NCI-H146 treated with DMSO at 0.1 percent for 48 hours (cell line): ENCODE results near the gene ATP7B.
A peak's percentile ranks its signal among the peaks of the same experiment; 100 is the strongest.

Source experiments
- DNase-seq: peaks from one replicate; lab custom pipeline; 2025; ENCODE audit not compliant: unreplicated experiment; lab: John Stamatoyannopoulos, UW

ATP7B gene

DNA sequence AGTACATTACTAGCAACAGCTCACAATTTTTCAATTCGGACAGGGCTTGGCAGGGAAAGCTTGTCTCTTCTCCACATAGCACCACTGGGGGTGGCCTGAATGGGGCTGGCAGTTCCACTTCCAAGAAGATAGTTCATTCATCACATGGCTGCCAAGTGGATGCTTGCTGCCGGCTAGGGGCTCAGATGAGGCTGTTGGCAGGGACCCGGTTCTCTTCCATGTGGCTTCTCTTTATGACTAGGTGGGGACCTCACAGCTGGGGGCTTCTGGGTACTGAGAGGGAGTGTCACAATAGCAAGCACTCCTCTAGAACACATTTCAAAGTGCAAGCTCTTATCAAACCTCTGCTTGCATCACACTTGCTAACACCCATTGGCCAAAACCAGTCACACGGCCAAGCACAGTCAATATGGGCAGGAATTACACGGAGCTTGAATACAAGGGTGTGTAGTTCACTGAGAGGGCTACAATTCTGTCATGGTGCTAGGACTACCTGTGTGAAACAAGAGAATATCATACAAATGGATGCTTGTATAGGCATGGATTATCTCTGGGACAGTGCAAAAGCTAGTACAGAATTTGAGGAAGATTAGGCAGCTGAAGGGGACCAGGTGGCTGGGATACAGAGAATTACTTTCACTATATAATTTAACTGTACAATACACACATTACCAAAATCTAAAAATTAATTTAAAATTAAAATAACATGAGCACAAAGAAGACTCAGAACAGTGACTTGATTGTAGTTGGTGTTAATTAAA, 32.3 kb downstream of the ATP7B start:
- no peak for DNase-seq

DNA sequence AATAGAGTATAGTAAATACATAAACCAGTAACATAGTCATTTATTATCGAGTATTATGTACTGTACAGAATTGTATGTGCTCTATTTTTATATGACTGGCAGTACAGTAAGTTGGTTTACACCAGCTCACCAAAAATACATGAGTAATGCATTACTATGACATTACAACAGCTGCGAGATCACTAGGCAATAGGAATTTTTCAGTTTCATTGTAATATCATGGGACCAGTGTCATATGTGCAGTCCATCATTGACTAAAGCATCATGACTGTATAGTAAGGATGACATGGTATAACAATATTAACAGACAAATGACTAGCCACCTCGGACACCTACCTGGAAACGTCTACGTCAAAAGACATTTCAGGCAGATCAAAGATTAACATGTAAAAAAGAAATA, 33.6 kb downstream of the ATP7B start:
- no peak for DNase-seq

DNA sequence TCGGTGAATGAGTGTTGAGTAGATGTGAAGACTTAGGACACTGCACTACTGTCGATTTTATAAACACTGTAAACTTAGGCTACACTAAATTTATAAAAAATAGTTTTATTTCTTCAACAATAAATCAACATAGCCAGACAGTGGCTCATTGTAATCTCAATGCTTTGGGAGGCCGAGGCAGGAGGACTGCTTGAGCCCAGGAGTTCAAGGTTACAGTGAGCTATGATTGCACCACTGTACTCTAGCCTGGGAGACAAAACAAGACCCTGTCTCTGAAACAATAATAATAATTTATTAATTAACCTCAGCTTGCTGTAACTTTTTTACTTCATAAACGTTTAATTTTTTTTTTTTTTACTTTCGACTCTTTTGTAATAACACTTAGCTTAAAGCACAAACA, 34.4 kb downstream of the ATP7B start:
- no peak for DNase-seq

DNA sequence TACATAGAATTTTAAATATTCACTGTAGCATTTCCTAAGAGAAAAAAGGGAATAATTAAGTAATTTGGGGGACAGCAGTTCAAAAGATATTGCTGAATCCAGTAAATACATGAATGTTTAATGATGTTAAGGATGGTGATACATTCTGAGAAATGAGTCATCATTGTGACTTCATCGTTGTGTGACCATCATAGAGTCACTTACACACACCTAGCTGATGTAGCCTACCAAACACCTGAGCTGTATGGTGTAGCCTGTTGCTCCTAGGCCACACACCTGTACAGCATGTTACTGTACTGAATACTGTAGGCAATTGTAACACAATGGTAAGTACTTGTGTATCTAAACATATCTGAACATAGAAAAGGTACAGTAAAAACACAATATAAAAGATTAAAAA, 34.8 kb downstream of the ATP7B start:
- DNase-seq = no peak

DNA sequence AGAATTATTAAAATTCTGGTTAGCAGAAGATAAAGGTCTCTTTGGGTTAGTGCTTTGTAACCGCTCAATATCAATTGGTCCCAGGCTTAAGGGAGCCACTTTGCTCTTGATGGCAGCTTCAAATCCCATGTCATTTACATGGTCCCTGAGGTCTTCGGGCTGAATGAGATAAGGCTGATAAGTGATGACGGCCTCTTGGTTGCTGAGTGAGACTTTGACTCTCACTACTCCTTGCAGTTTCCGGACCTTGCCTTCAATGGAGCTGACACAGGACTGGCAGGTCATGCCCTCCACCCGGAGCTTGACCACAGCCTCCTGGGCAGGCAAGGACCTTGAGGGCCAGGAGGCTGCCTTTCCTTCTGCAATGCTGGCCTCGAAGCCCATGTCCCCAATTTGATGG, 36.8 kb downstream of the ATP7B start:
- no peak for DNase-seq

DNA sequence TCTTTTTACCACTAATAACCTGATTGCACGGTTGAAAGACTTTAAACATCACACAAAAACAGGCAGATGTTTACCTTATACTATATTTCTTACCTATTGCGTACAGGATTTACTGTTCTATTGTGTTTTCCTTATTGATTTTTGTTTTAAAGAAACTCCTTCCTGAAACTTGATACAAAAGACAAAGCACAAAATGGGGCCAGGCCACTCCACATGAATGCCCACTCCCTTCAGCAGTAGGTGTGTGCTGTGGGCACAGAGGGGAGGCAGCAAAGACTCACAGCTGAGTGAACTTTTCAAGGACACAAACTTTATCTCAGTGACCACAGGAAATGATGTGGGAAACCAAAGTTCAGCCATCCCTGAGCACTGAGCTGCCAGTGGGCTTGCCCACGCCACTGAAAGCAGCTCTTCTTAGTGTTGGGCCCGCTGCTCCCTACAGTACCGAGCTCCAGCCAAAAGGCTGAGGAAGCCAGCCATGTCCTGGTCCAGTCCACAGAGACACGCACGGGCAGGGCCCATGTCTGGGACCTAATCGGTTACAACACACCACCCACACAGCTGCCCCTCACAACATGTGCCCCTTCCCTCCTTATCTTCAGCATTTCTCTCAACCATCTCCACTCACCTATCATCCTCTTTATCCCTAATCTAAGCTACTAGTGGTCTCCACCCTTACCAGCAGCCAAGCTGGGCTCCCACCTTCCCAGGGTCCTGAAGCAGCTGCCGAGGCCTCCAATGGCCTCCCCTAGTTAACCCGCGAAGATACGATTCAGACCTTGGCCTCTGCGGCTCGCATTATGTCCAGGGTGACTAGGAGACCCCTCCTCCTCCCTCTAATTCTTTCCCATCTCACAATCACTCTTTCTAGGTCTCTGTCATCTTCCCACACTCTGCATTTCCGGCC, 39.5 kb downstream of the ATP7B start:
- peak; percentile 74 for DNase-seq

DNA sequence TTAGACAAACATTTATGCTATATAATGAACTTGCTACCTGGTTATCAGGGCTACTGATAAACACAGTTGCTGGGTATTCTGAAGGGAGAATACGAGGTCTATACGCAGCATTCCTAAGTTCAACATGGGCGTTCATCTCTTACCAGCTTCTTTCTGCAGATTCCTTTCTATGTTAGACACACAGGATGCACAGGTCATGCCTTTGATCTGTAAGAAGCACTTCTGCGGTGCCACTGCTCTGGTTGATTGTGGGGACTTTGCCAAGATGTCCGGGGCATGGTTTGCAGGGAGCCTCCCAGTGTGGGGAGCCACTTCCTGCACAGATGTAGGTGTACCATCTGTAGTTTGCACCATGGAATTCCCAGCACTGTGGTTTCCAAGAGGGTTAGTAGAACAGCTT, 40.9 kb downstream of the ATP7B start:
- no peak for DNase-seq

DNA sequence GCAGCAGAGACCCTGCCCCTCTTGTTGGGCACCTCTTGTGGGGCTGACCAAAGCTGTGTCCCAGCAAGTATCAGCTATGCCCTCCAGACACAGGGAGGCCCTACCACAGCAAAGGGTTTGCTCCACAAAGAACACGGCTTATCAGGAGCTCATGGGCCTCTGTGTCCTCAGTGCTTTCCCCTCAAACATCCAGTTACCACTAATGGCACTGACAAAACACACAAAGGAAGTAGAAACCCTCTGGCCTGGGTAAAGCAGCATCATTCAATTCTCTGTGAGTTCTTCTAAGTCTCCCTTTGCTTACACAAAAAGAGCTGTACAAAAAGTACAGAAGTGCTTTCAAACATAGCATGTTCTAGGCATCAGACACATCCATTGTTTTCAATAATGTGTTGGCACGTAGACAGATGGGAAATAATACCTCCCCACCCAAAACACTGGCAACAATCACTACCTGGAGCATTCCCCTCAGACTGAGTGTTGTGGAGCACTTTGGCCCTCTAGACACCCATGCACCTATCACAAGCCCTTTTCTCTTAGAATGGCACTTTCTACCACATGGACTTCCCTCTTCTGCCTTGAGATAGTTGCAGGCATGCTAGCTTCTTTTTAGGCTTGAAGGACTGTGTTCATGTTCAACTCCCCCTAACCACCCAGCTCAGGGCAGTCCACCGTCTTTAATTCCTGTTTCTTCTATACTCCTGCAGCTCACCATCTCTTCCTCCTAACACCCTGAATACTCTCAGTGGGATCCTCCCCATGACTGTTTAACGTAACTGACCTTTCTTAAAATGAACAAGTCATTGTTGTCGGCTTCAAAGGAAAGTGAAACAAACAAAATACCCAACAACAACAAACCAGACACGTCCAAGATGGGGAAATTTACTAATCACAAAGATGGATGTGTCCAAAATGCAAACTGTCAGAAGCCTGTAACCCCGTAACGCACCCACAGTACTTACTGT, 43.5 kb downstream of the ATP7B start:
- no peak for DNase-seq

DNA sequence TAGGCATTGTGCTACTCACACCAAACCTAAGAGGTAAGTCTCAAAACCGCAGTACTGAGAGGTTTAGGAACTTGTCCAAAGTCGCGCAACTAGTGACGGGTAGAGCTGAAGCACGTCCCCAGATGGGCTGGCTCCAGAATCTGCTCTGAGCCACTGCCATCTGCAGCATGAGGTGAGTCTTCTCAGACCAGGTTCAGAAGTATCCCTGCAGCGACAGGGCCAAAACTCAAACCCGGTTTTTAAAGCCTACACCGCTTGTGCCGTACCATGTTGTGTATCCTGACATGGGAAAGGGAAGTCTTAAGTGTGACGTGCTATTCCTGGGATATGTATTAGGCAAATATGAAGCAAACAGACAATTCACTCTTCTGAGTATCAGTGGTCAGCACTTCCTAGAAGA, 45.1 kb downstream of the ATP7B start:
- no peak for DNase-seq

DNA sequence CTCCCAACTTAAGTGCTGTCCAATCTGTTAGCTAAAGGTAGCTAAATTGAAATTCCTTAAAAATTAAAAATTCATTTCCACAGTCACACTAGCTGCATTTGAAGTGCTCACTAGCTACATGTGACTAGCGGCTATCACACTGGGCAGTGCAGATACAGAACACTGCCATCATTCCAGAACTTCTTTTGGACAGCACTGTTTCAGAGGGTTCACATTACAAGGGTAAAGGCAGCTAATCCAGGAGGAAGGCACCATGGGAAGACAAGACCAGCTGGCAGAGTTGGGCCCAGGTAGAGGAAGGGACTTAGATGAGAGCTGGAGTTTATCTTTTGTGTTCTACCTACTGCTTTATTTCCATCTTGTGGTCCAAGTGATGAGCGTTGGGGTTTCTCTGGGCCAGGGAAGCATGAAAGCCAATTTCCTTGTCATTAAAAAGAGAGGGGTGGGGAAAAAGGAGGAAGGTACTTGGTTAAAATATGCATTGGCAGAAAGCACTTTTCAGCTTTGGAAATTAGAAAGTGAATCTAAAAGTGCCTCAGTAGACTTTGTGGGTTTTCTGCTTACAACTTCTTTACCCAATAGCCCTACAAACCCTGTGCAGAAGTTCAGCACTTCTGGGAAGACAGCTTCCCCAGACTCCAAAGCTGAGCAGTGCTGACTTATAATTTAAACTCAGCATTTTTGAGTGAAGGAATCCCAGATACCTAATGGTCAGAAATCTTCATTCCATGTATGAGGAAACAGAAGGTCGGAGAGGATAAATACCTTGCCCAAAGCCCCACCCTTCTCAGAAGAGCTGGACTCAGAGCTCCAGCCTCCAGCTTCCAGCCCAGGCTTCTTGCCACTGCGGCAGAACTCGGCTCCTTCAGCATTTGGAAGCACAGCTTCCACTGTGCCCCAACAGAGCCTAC, 49.5 kb downstream of the ATP7B start:
- DNase-seq = no peak

DNA sequence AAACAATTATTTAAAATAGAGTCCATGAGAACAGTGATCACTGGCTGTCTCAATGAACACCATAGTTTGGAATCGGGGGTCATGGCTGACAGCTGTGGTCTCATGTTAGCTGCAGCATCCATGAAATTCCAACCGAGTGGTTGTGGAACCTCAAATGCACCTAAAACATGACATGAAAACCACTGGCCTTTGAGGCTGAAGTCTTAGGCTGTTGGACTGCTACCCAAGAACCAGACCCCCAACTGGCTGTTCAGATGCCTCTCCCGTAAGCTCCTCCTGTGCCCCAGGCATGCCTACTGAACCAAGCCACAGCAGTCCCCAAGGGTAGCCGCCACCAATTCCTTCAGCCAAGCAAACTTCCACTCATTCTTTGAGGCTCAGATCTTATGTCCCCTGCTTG, 50.5 kb downstream of the ATP7B start:
- no peak for DNase-seq

DNA sequence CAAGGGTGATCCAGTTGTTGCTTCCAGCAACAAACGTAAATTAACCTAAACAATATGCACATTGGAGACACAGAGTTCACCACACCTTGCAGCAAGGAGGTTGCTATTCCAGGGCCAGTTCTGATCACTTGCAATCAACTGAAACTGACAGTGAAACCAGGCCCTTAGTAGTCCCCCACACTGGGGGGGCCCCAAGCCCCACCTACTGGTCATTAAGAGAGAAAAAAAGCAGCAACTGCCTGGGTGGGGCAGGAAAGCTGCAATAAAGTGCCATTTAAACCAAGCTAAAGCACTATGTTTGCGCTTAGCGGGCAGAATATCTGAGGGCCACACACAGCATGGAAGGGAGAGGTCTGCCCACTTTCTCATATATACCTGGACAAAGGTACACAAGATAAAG, 51.5 kb downstream of the ATP7B start:
- no peak for DNase-seq

DNA sequence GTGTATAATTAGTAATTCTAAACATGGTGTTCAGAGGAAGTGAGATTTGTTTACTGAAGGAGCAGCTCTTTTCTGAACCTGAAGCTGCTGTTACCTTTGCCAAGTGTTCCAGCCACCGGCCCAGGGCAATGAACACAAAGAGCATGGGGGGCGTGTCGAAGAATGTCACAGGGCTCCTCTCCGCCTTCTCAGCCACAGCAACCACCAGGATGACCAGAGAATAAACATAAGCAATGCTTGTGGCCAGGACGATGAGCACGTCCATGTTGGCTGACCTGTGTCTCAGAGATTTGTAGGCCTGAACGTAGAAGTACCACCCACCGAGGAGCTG, 53.1 kb downstream of the ATP7B start:
- no peak for DNase-seq

DNA sequence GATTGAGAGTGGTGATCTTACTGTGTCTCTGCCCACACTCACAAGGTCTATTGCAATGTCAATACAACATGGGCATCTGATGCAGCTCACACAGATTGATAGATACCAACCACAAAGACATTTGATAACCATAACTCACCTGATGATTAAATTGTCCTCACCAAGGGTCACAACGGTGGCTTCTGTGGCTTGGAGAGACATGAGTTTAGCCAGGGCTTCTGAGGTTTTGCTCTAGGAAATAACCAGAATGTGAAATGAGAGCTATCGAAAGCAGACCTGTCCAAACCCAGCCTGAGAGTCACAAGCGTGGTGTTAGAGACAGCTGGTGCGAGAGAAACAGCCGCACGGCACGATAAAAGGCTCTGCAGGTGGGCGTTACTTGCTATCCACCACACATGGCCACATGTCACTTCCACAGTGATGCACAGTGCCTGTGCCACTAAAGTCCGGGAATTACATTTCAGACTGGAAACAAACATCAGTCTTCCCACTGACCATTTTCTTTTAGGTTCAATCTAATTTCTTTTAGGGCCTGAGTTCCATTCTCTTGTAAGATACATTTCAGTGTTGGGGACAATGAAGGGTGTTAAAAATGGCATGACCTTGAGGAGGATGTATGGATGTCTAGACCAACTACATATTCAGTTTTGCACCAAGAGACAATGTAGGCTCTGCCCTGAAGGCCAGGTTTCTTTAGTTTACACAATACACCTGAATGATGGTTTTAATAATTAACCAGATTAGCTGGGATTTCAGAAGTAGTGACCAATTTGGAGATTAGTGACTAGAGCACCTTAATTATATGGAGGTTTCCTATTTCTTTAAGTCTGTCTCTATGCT, 53.7 kb downstream of the ATP7B start:
- DNase-seq = no peak

DNA sequence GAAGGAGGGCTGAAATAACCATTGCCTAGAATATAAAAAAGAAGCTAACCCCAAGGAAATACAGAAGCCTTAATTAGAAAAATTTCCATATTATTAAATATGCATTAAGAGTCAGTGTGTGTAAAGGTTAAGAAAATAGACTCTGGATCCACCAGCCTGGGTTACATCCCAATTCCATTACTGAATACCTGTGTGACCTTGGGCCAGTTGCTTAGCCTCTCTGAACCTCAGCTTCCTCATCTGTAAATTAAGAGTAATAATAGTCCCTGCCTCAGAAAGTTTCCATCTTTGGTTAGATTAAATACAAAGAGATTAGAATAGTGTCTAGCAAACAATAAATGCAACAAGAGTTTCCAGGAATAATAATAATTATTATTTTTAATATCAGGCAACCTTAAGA, 54.5 kb downstream of the ATP7B start:
- no peak for DNase-seq

DNA sequence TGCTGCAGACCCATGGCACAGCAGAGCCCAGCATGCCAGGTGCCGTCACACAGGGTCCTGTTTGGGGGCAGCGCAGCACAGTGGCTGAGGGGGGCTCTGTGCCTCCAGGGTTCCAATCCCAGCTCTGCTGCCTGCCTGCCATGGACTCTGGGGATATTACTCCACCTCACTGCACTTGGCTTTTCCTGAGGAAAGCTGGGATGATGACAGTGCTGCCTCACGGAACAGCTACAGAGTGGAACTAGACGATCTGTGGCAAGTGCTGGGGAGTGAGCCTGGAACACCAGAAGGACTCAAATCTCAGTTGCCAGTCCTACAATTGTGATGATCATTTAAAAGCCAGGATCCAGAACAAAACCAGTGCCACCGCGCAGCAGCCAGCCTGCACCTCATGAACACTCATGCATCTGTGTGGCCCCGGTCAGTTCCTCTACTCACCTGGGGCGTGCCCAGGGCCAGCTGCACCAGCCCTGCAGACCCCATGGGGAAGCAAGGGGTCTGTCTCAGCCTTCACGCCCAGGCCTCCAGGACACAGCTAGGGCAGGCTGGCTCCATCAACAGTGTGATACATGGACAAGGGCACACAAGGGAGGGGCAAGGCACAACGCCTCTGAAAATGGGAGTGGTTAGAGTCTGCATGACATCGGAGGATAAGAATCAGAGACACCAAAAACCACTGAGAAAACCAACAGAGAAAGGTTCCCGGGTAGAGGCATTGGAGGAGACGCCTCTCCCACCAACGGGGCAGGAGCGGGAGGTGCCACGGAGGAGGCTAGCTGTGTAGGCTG, 55.2 kb downstream of the ATP7B start:
- no peak for DNase-seq

DNA sequence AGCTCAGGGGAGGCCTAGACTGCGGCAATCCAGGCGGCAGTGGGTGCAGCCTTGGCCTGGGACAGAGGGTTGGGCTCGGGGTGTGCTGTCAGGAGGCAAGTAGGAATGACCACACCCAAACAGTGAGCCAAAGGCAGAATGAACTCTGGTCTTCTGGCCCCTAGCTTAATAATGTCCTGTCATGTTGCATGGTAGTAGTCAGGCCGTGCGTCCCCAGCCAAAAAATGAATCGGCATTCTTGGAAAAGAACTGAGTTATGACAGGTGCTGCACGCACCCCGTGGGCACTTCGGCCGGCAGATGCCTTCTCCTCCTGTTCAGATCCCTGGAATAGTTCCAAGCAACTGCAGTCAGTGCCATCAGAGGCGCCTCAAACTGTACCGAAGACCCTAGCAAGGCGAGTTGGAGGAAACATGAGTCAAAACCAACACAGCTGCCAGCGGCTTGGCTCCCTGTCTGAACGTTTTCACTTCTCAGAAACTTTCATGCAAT, 55.9 kb downstream of the ATP7B start:
- no peak for DNase-seq

DNA sequence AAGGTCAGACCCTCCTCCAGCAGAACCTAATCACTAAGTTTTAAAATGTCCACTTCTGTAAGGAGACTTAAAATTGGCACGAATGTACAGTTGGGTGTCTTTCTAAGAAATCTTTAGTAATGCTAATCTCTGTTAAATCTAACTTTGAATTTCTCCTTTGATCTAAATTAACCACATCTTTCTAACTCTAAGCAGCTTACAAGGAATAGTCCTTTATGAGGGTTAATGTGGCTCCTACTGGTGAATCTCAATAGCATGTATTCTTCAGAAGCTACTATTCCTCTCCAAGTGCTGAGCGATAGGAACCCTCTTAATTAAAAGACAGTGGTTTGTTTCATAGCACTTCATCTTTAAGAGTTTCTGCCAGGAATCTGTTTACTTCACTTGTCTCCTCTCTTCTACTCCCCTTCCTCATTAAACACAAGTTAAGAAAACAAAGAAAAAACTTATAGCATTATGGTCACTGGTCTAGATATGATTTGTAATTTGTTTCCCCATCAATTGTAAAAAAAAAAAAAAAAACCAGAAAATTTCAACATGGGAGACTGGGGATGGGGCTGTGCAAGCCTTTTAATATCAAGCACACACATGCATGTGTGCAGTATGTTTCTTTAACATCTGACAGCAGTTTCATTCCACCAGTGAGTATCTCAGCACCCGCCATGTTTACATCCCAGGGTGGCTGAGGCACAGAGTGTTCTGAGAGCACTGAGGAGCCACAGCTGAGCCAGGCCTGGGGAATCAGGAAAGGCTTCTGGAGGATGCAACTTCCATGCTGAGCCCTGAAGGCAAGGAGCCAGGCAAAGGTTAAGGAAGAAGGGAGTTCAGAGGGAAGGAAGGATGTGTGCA, 57.7 kb downstream of the ATP7B start:
- DNase-seq = no peak
